H9 (cell line): ENCODE results near the gene C17orf50. TPM values are rescaled to one million over a fixed set of nuclear protein-coding genes. Genes with fewer than 3 reads are reported as not detected.

Experiments used
- DNase-seq: peaks from one replicate; pipeline ENCODE4 v3.0.0-alpha.2; 2017
- H2AFZ ChIP-seq: one replicate; pipeline ENCODE4 v1.6.1; 2013; ENCODE audit warnings: mild to moderate bottlenecking, low read length, control low read depth, moderate library complexity
- H2AK5ac ChIP-seq: 2 replicates; pipeline ENCODE4 v1.6.1; 2013; ENCODE audit warnings: low read length, control low read depth, mixed read lengths; ENCODE audit not compliant: insufficient read length
- H2BK120ac ChIP-seq: one replicate; pipeline ENCODE4 v1.6.1; 2013; ENCODE audit warnings: low read depth, mild to moderate bottlenecking, low read length, control low read depth, inconsistent platforms; ENCODE audit not compliant: poor library complexity, severe bottlenecking
- H2BK12ac ChIP-seq: 2 replicates; pipeline ENCODE4 v1.6.1; 2013; ENCODE audit warnings: low read length, control low read depth, mixed read lengths, low read depth; ENCODE audit not compliant: insufficient read length
- H2BK15ac ChIP-seq: 2 replicates; pipeline ENCODE4 v1.6.1; 2013; ENCODE audit warnings: low read depth, low read length, control low read depth
- H2BK20ac ChIP-seq: one replicate; pipeline ENCODE4 v1.6.1; 2013; ENCODE audit warnings: low read depth, mild to moderate bottlenecking, low read length, control low read depth, inconsistent platforms; ENCODE audit not compliant: poor library complexity, severe bottlenecking
- H2BK5ac ChIP-seq: 2 replicates; pipeline ENCODE4 v1.6.1; 2013; ENCODE audit warnings: low read length, control low read depth, mixed read lengths; ENCODE audit not compliant: insufficient read length
- H3K14ac ChIP-seq: 2 replicates; pipeline ENCODE4 v1.6.1; 2013; ENCODE audit warnings: low read length, control low read depth; ENCODE audit not compliant: insufficient read depth
- H3K18ac ChIP-seq: 2 replicates; pipeline ENCODE4 v1.6.1; 2013; ENCODE audit warnings: low read depth, mild to moderate bottlenecking, mixed read lengths, low read length, control low read depth; ENCODE audit not compliant: insufficient read length
- H3K23ac ChIP-seq: 2 replicates; pipeline ENCODE4 v1.6.1; 2013; ENCODE audit warnings: low read length, control low read depth, mixed read lengths, low read depth; ENCODE audit not compliant: insufficient read length
- H3K23me2 ChIP-seq: 2 replicates; pipeline ENCODE4 v1.6.1; 2013; ENCODE audit warnings: low read depth, mild to moderate bottlenecking, mixed read lengths, low read length, control low read depth; ENCODE audit not compliant: insufficient read length, poor library complexity, severe bottlenecking
- H3K27ac ChIP-seq: 2 replicates; pipeline ENCODE4 v1.5.1; 2013; ENCODE audit warnings: low read length, control low read depth, mixed read lengths, low read depth; ENCODE audit not compliant: insufficient read length
- H3K27me3 ChIP-seq: 2 replicates; pipeline ENCODE4 v1.6.1; 2013; ENCODE audit warnings: low read length, control low read depth, inconsistent platforms; ENCODE audit not compliant: insufficient read depth
- H3K4ac ChIP-seq: 2 replicates; pipeline ENCODE4 v1.6.1; 2013; ENCODE audit warnings: low read depth, mild to moderate bottlenecking, control low read depth, inconsistent platforms, low read length, moderate library complexity
- H3K4me1 ChIP-seq: 2 replicates; pipeline ENCODE4 v1.6.1; 2013; ENCODE audit warnings: low read length, control low read depth, inconsistent platforms; ENCODE audit not compliant: insufficient read depth
- H3K4me2 ChIP-seq: 2 replicates; pipeline ENCODE4 v1.6.1; 2013; ENCODE audit warnings: low read length, control low read depth, mixed read lengths; ENCODE audit not compliant: insufficient read length, insufficient read depth
- H3K56ac ChIP-seq: 2 replicates; pipeline ENCODE4 v1.6.1; 2013; ENCODE audit warnings: low read depth, mild to moderate bottlenecking, mixed read lengths, low read length, control low read depth; ENCODE audit not compliant: insufficient read length
- H3K79me1 ChIP-seq: 2 replicates; pipeline ENCODE4 v1.6.1; 2013; ENCODE audit warnings: low read depth, mild to moderate bottlenecking, moderate library complexity, low read length, control low read depth, inconsistent platforms; ENCODE audit not compliant: insufficient read depth, poor library complexity, severe bottlenecking
- H3K79me2 ChIP-seq: 2 replicates; pipeline ENCODE4 v1.6.1; 2013; ENCODE audit warnings: low read length, control low read depth, inconsistent platforms; ENCODE audit not compliant: insufficient read depth
- H3K9ac ChIP-seq: 2 replicates; pipeline ENCODE4 v1.6.1; 2013; ENCODE audit warnings: low read length, control low read depth, mixed read lengths; ENCODE audit not compliant: insufficient read length; ENCODE audit errors: extremely low read depth
- H3K9me3 ChIP-seq: one replicate; pipeline ENCODE4 v1.6.1; 2013; ENCODE audit warnings: low read depth, low read length, inconsistent platforms; ENCODE audit not compliant: control insufficient read depth
- H3T11ph ChIP-seq: one replicate; pipeline ENCODE4 v1.6.1; 2013; ENCODE audit warnings: mild to moderate bottlenecking, low read length, control low read depth, inconsistent platforms
- H4K20me1 ChIP-seq: one replicate; pipeline ENCODE4 v1.6.1; 2013; ENCODE audit not compliant: control insufficient read depth, insufficient read length, insufficient read depth
- H4K5ac ChIP-seq: 2 replicates; pipeline ENCODE4 v1.6.1; 2013; ENCODE audit warnings: low read depth, mild to moderate bottlenecking, mixed read lengths, low read length, control low read depth; ENCODE audit not compliant: insufficient read length
- H4K8ac ChIP-seq: replicated peaks from 2 replicates; pipeline ENCODE4 v1.6.1; 2013; ENCODE audit warnings: low read length, control low read depth, mixed read lengths, low read depth; ENCODE audit not compliant: insufficient read length
- H4K91ac ChIP-seq: 2 replicates; pipeline ENCODE4 v1.6.1; 2013; ENCODE audit warnings: low read depth, mild to moderate bottlenecking, moderate library complexity, mixed read lengths, low read length, control low read depth; ENCODE audit not compliant: insufficient read length
- H3K27ac Mint-ChIP-seq, 3 experiments: 2 replicates in 2 of 3; 3 replicates in 1 of 3; pipeline ENCODE4 v1.8.0; 2020 to 2021; ENCODE audit warnings: mixed read lengths in 3 of 3, mild to moderate bottlenecking in 1 of 3, moderate library complexity in 1 of 3
- H3K27me3 Mint-ChIP-seq: 2 replicates; pipeline ENCODE4 v1.8.0; 2021; ENCODE audit warnings: low read depth, mild to moderate bottlenecking, moderate library complexity, mixed read lengths
- H3K36me3 Mint-ChIP-seq, 3 experiments: 2 replicates in 2 of 3; 3 replicates in 1 of 3; pipeline ENCODE4 v1.8.0; 2020 to 2021; ENCODE audit warnings: low read depth in 3 of 3, mixed read lengths in 3 of 3; ENCODE audit not compliant: insufficient read depth in 1 of 3
- H3K4me1 Mint-ChIP-seq, 2 experiments: 2 replicates each; pipeline ENCODE4 v1.8.0; 2020; ENCODE audit warnings: mixed read lengths in 2 of 2
- H3K4me3 Mint-ChIP-seq, 2 experiments: 2 replicates in 1 of 2; 3 replicates in 1 of 2; pipeline ENCODE4 v1.8.0; 2020 to 2021; ENCODE audit warnings: mild to moderate bottlenecking in 2 of 2, mixed read lengths in 2 of 2, moderate library complexity in 1 of 2
- H3K9me3 Mint-ChIP-seq, 2 experiments: 2 replicates in 1 of 2; 3 replicates in 1 of 2; pipeline ENCODE4 v1.8.0; 2020; ENCODE audit warnings: mild to moderate bottlenecking in 2 of 2, mixed read lengths in 2 of 2, moderate library complexity in 1 of 2
- CTCF ChIP-seq: fragments of 200-600 bp; sonication (generic); conservative IDR thresholded peaks from 3 replicates; pipeline ENCODE4 v1.8.0; 2021; ENCODE audit warnings: antibody characterized with exemption, mild to moderate bottlenecking
- WGBS: extraction: QIAGEN DNeasy Blood & Tissue Kit; methylation state at CpG from one replicate; pipeline ENCODE4 v1.1.7; 2013; ENCODE audit warnings: missing lambda C conversion rate, low lambda C conversion rate, mixed read lengths; ENCODE audit not compliant: insufficient read length; ENCODE audit errors: extremely low coverage; 5-methylcytosine and 5-hydroxymethylcytosine counted together
- total RNA-seq: library from RNA; stranded (reverse); gene quantifications from 2 replicates; pipeline ENCODE4 v1.2.1, GENCODE V29; 2021

The C17orf50 gene
- total RNA-seq, 1 experiment from 2014 or later: not detected

GRCh38 chr17:35729405-35729833 is 31.3 kb upstream of the C17orf50 start:
- Histone ChIP-seq H2BK12ac (no peak overlapping the region), H3K56ac (no peak overlapping the region), H2AK5ac (no peak overlapping the region), H4K5ac (no peak overlapping the region), H4K91ac (no peak overlapping the region), H3K79me2 (no peaks in the 10 kb centered on the region), H4K20me1 (no peaks in the 10 kb centered on the region), H3K23me2 (peaks cover 6% of the 10 kb centered on the region), H3K4me2 (no peak overlapping the region), H3K14ac (no peak overlapping the region), H3K4me1 (peaks cover 3% of the 10 kb centered on the region; the same call in 1 of the 2 replicates), H2AFZ (no peak overlapping the region), H2BK5ac (no peak overlapping the region), H2BK15ac (no peak overlapping the region), H2BK20ac (no peak overlapping the region), H3K23ac (no peak overlapping the region), H2BK120ac (no peak overlapping the region), H3K79me1 (no peaks in the 10 kb centered on the region), H3K9ac (no peak overlapping the region), H3K27me3 (no peaks in the 10 kb centered on the region), H3K27ac (no peak overlapping the region), H3K18ac (no peak overlapping the region), H3K9me3 (no peaks in the 10 kb centered on the region), H3T11ph (no peak overlapping the region), H4K8ac (no peak overlapping the region), H3K4ac (no peak overlapping the region)
- Mint-ChIP-seq H3K27ac (peak overlapping the region in 2 of 3 experiments; percentile 33 to 60; a peak in 2 of 7 replicates), H3K4me3 (peak overlapping the region in 1 of 2 experiments; percentile 53; a peak in 2 of 5 replicates), H3K4me1 (peaks cover 40 to 52% of the 10 kb centered on the region in 2 experiments), H3K36me3 (peaks cover 2 to 16% (median 16%) of the 10 kb centered on the region in 3 experiments; a peak in 6 of 7 replicates), H3K9me3 (no peaks in the 10 kb centered on the region), H3K27me3 (peaks cover 20% of the 10 kb centered on the region)
- no peak for TF ChIP-seq CTCF
- no CpG with 5 or more reads among the region's 4 CpGs for WGBS
- no peak for DNase-seq
